K562 (cell line): ENCODE data around the gene INPP1. TPM values are rescaled to one million over a fixed set of nuclear protein-coding genes. Genes with fewer than 3 reads are reported as not detected.

ENCODE experiments used
- AFF1 ChIP-seq, 2 experiments: fragments of 450-650 bp; IDR thresholded peaks; 2 replicates each; pipeline ENCODE4 v1.6.1; 2018; ENCODE audit warnings: mild to moderate bottlenecking in 2 of 2, low read depth in 1 of 2; ENCODE audit not compliant: partially characterized antibody in 2 of 2
- CBX1 ChIP-seq: sonication (generic); IDR thresholded peaks from 2 replicates; pipeline ENCODE4 v1.6.1; 2016; ENCODE audit warnings: antibody characterized with exemption, low read depth, mild to moderate bottlenecking
- GATAD2B ChIP-seq: fragments of 450-650 bp; IDR thresholded peaks from 2 replicates; pipeline ENCODE4 v1.6.1; 2017; ENCODE audit warnings: mild to moderate bottlenecking, borderline replicate concordance
- GTF2E2 ChIP-seq: fragments of 200-800 bp; sonication (Bioruptor generic); IDR thresholded peaks from 2 replicates; pipeline ENCODE4 v1.6.1; 2016; ENCODE audit warnings: missing genetic modification characterization, missing compliant biosample characterization
- LARP7 ChIP-seq: fragments of 450-650 bp; IDR thresholded peaks from 2 replicates; pipeline ENCODE4 v1.6.1; 2016
- MIER1 ChIP-seq: fragments of 450-650 bp; IDR thresholded peaks from 2 replicates; pipeline ENCODE4 v1.6.1; 2016; ENCODE audit warnings: antibody characterized with exemption, mild to moderate bottlenecking, low read depth
- PBX2 ChIP-seq, 2 experiments: IDR thresholded peaks in 1 of 2; conservative IDR thresholded peaks in 1 of 2; 2 replicates each; pipeline ENCODE4 v1.6.1; 2016; ENCODE audit warnings: low read depth in 2 of 2, mild to moderate bottlenecking in 1 of 2, missing compliant biosample characterization in 1 of 2, missing genetic modification characterization in 1 of 2, moderate library complexity in 1 of 2
- RBM15 ChIP-seq: fragments of 200-400 bp; formaldehyde crosslinking; IDR thresholded peaks from 2 replicates; pipeline ENCODE4 v1.6.1; 2018; ENCODE audit warnings: mild to moderate bottlenecking, low read length, moderate library complexity; ENCODE audit not compliant: insufficient read depth
- SREBF2 ChIP-seq: sonication (generic); formaldehyde crosslinking; IDR thresholded peaks from 2 replicates; pipeline ENCODE4 v1.4.0; 2020; ENCODE audit warnings: mild to moderate bottlenecking, missing genetic modification reagents
- ZBTB40 ChIP-seq, 2 experiments: fragments of 450-650 bp in 1 of 2; sonication (generic) in 1 of 2; formaldehyde crosslinking in 1 of 2; IDR thresholded peaks; 2 replicates each; pipeline versions ENCODE4 v1.7.1 to v1.9.0; 2016 to 2022; ENCODE audit warnings: inconsistent platforms in 1 of 2, mild to moderate bottlenecking in 1 of 2, missing genetic modification reagents in 1 of 2
- ZKSCAN8 ChIP-seq: fragments of 200-800 bp; sonication (Bioruptor generic); IDR thresholded peaks from 2 replicates; pipeline ENCODE4 v1.6.1; 2016; ENCODE audit warnings: missing genetic modification characterization, missing compliant biosample characterization
- ZNF165 ChIP-seq: fragments of 250-450 bp; sonication (Bioruptor Pico); IDR thresholded peaks from 2 replicates; pipeline ENCODE4 v1.4.0; 2020; ENCODE audit warnings: borderline replicate concordance
- polyA plus RNA-seq, 8 experiments: library from polyadenylated mRNA; depleted of rRNA in 4 of 8; stranded (reverse) in 5 of 8; unstranded in 3 of 8; fragments of >200 nt; fragmentation: Nextera tagmentation in 2 of 8; fragmentation: Illumina TruSeq in 1 of 8; extraction: Ambion mirVana in 2 of 8; extraction: Trizol in 1 of 8; gene quantifications; 2 replicates each; pipeline versions ENCODE4 v1.2.1 to v1.2.3, GENCODE V29; 2011 to 2014; ENCODE audit warnings: inconsistent platforms in 1 of 8, missing spikeins in 1 of 8
- total RNA-seq, 7 experiments: library from RNA; depleted of rRNA in 6 of 7; stranded (reverse); fragments of >200 nt in 6 of 7; fragmentation: Illumina TruSeq in 2 of 7; extraction: Trizol in 2 of 7; gene quantifications; 2 replicates each; pipeline versions ENCODE4 v1.2.1 to v1.2.3, GENCODE V29; 2011 to 2021; ENCODE audit warnings: low replicate concordance in 1 of 7

Gene INPP1
- total and polyA plus RNA-seq, 9 of the 15 experiments (the other 6 are each of a cell fraction or from before 2014, with no cell fraction given) = 3.7 to 11.8 (median 6.5) TPM

GRCh38 chr2:190380962-190381412 lies 37.6 kb downstream of the INPP1 start (continued):
- TF ChIP-seq PBX2 (CRISPR knock-in tag; IDR thresholded peaks at IDR 0.05; ENCODE audit: low read depth) = no peak
- peak; percentile 44 for TF ChIP-seq PBX2 (tag; conservative IDR thresholded peaks at IDR 0.05; ENCODE audit: low read depth)
- no peak for TF ChIP-seq CBX1
- no peak for TF ChIP-seq ZKSCAN8
- TF ChIP-seq GTF2E2 = no peak
- peak; percentile 24 to 62 for TF ChIP-seq AFF1 (IDR thresholded peaks at IDR 0.05; ENCODE audit: low read depth in 1 of 2, partially characterized antibody in 2 of 2)
- TF ChIP-seq LARP7 = no peak
- no peak for TF ChIP-seq RBM15
- TF ChIP-seq MIER1 = no peak
- no peak for TF ChIP-seq SREBF2 (CRISPR knock-in tag)
- TF ChIP-seq GATAD2B = no peak
- TF ChIP-seq ZNF165 (CRISPR knock-in tag) = no peak
- no peak for TF ChIP-seq ZBTB40 (IDR thresholded peaks at IDR 0.05)
- TF ChIP-seq ZBTB40 (CRISPR knock-in tag; IDR thresholded peaks at IDR 0.05) = no peak
